TTC549 (cell line): ENCODE results near the gene CD300LB.

Experiments
- FAIRE-seq: peaks from 2 replicates; lab custom pipeline; 2012; peaks lifted over from hg19 to GRCh38; lab: Jason Lieb, UNC

The CD300LB gene

DNA sequence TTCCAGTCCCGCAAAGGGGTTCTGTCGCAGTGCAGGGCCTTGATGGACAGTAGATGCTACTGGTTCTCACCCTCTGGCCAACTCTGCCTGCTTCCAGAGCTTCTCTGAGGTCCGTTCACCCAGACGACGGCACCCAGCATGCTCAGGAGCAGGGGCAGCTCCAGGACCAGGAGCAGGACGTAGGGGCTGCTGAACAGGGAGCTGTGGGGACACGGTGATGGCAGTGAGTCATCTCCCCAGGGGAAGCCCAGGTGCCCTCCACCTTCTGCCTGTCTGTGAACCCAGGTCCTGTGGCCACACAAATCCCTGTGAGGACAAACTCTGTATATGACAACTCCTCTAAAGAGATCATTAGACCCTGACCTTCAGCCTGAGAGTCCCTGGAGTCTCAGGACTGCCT is 18.1 kb upstream of the CD300LB start:
- FAIRE-seq: no peak

DNA sequence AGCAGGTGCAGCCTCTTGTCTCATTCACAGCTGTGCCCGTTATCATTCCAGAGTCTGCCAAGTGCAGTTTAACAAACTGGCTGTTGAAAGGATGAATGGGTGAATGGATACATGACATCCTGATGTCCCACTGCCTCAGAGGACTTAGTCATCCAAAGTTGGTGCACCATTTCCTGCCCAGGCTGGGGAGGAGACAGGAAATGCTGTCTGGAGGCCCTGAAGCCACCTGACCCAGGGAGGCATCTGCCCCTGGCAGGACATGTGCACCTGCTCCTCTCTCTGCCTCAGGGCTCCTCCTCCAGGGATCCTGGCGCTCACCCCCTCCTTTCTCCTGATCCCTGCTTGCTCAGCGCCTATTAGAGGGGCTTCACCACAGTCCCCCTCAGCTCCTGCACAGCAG is 16.5 kb upstream of the CD300LB start:
- no peak for FAIRE-seq

DNA sequence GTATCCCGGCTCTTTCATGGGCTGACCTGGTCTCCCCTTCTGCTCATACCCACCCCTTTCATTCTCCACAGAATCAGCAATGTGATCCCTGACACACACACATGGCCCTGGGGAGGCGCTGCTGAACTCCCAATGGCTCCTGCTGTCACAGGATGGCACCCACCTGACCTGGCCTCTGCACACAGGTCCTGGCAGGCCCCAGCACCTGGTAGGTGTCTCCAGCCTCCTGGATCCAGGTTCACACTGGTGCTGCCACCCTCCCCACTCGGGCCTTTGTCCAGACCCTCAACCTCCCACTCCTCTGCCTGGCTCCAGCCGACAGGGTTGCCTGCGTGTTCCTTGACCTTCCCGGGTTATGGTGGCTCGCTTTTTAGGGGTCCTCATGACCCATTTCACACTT is 16.0 kb upstream of the CD300LB start:
- FAIRE-seq: no peak

DNA sequence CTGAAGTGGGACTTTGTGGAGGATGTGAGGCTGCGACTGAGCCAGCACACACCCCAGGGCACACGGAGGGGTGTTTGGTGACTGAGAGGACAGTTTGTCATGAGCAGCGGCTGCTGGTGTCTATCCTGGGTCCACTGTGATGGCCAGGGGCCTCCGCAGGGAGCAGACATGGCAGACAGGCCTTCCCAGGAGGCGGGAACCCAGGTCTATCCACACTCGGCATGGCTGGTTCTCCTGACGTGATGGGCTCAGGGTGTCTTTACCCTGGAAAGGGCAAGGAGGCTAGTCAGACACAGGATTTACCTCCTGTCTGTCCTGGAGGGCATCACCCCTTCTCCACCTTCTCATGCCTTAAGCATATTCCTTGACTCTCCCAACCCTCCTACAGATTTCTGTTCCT is 15.3 kb upstream of the CD300LB start:
- FAIRE-seq: no peak

DNA sequence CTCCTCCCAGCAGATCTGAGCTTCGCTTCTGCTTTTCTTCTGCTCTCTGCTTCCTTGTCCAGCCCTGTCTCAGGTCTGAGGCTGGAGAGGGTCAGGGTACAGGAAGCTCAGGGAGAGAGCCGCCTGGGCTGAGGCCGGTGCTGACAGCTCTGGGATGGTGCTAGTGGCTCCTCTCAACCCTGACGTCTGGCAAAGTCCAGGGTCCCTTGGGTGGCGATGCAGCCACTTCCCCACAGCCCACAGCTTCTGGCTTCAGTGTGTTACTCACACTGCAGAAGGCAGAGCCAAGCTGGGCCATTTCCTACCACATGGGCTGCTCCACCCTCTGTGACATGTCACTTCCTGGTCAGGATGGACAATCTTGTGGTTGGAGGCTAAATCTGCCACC is 14.6 kb upstream of the CD300LB start, which contains the start of gene CD300C:
Gene CD300C (minus strand): TSS at position 273 of the 388 bp plus-strand sequence. CDS start 333 bp downstream, outside the sequence.
- FAIRE-seq: no peak

DNA sequence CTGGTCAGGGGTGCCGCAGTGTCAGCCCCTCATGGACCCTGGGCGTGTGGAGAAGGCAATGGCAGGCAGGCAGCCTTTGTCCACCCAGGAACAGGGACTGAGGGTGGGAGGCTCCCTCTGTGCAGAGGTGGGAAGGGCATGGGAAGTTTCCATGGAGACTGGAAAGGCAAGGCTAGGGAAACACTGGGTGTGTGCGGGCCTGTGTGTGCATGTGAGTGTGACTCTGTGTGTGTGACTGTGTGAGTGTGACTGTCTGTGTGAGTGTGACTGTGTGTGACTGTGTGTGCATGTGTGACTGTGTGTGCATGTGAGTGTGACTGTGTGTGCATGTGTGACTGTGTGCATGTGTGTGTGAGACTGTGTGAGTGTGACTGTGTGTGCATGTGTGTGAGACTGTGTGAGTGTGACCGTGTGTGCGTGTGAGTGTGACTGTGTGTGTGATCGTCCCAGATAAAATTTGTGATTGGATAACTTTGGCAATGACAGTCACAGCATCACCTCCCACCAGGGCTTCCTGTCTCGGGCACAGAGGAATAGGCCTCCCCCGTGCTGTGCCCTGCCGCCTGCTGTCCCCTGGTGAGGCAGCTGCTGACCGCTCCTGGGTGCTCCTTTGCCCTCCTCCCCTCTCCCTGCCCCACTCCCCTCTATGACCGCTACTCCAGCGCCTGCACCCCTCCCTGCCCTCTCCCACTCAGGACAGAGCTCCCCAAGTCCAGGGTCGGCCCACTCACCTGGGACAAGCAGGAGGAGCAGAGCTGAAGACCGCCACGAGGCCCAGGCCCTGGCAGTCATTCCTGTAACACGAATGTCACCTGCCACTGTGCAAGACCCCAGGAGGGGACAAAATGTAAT is 13.9 kb upstream of the CD300LB start:
- no peak for FAIRE-seq

DNA sequence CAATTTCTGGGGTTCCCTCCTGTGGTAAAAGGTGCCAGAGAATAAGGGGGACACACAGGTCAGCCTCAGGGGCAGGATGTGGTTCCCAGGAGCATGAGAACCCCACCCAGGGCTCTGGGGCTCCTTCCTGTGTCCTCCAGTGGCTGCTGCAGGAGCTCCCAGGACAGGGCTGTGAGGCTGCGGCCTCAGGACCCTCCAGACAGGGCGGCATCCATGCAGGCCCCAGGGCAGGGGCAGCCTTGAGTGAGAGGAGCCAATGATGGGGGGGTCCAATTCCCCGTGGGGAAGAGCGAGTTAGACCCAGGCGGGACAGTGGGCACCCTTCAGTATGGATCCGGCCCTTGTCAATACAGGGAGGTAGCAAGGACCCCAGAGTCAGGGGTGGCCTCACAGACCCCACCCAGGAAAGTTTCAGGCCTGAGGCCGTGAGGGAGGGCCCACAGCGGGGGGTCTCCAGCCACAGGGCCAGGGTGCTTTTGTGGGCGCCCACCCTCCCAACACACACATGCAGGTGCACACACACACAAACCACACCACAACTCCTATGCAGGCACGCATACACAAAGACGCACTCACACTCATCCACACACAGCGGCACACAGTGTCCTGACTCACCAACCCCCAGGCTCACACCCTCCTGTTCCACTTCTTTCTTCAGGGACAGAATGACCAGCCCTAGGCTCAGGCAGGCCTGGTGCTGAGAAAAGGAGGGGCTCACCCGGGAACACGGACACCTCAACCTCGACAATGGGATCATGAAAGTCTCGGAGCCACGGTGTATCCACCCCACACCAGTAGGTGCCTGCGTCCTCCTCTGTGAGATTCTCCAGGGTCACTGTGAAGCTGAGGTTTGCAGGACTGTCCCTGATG is 12.9 kb upstream of the CD300LB start:
- no peak for FAIRE-seq

DNA sequence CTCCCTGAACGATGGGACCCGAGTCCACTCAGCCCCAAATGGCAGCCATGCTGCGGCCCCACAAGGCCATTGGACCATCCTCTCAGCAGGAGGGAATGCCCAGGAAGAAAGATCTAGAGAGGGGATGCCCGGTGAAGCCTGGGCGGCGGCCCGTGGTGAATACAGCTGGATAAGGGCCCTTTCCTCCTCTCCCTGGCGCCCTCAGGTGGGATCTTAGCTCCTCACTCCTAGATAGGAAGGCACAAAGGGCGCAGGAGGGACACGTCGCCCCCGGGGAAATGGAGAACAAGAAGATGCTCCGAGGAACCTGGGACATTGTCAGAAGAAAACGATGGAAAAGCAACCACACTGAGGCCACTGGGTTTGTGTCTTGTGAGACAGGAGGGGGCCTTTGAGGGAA is 12.1 kb upstream of the CD300LB start:
- FAIRE-seq: no peak

DNA sequence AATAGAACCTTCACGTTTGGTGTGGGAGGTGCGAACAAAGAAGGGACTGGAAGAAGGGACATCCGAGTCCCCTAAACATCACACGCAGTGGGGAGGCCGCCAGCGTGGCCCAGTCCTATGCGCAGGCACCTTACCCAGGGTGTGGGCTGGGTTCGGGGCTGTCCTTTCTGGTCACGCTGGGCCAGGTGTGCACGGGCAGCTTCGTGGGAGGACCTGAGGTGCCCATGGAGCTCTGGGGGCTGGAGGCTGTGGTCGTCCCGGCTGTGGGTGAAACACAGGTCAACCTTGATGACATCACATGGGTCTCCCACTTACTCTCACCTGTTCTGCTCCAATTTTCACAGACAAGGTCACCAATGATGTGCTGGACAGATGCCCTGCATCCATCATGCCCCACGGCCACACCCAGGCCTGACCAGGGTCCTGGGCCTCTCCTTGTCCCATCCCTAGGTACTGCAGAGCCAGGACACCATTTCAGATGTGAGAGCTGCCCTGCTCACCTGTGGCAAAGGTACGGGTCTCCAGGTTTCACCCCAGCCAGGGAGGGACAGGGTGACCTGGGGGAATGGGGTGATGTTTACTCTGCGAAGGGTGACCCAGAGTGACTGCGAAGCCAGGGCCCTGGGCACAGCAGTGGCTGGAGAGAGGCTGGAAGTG is 11.6 kb upstream of the CD300LB start:
- FAIRE-seq: no peak

DNA sequence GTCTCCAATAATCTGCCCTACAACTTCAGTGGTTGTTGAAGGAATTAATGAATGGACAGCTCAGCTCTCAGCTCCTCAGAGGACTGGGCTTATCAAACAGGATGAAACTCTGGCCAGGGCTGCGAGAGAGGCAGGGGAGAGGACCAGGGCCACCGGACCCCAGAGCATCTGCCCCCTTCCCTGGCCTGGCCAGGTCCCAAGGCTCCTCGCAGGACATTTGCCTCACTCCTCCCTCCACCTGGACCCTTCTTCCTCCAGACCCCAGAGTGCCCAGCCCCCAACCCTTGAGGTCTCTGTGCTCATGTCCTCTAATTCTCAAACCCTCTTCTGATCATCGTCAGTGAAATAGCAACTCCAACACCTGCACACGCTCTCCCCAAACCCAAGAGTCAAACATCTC is 10.9 kb upstream of the CD300LB start:
- no peak for FAIRE-seq

DNA sequence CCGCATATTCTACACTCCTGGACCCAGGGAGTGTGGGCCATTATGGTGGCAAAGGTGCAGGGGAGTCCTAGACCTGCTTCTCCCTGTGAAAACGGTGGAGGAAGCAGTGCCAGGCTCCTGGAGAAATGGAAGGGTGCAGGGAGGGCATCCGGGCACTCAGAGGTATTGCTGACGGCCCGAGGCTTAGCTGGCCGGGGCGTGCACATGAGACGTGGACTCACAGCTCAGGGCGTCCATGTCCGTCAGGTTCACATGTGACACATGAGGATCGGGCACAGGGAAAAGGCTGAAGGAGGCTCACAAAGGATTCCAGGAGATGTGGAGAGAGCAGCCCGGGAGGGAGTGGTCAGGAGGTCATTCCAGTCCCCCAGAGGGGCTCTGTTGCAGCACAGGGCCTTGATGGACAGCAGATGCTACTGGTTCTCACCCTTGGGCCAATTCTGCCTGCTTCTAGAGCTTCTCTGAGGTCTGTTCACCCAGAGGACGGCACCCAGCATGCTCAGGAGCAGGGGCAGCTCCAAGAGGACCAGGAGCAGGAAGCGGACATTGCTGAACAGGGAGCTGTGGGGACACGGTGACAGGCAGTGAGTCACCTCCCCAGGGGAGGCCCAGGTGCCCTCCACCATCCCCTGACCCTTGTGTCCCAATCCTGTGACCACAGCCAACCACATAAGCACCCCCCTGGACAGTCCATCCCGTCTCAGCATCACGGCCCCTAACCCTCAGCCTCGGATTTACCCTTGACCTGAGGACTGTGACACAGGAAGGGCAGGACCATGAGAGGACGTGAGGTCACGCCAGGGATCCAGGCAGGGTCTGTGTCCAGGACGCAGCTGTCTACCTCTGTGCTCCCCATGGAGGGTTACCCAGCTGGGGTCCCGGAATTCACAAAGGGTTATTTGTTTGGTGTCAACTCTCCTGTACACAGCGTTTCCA is 10.2 kb upstream of the CD300LB start:
- no peak for FAIRE-seq

DNA sequence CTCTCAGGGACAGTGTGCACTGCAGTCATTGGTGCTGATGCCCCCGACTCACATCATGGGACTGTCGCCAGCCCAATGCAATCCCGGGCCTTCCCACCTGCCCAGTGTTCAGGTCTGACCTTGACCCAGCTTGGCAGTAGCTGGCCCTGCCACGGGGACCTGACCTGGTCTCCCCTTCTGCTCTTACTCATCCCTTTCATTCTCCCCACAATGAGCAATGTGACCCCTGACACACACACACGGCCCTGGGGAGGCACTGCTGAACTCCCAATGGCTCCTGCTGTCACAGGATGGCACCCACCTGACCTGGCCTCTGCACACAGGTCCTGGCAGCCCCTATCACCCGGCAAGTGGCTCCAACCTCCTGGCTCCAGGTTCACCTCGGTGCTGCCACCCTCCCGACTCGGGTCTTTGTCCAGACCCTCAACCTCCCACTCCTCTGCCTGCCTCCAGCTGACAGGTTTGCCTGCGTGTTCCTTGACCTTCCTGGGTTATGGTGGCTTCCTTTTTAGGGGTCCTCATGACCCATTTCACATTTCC is 8.1 kb upstream of the CD300LB start:
- no peak for FAIRE-seq

DNA sequence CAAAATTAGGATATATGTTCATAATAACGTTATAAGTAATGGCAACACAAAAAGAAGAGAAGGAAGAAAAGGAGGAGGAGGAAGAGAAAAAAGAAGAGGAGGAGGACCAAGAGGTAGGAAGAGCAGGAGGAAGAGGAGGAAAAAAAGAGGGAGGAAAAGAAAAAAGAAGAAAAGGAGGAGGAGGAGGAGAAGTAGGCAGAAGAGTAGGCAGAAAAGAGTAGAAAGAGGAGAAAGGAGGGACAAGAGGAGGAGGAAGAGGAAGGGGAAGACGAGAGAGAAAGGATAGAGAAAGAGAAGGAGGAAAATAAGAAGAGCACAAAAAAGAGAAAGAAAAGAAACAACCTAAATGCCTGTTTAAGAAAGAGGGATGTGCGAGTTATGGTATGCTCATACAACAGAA is 5.6 kb upstream of the CD300LB start:
- no peak for FAIRE-seq

DNA sequence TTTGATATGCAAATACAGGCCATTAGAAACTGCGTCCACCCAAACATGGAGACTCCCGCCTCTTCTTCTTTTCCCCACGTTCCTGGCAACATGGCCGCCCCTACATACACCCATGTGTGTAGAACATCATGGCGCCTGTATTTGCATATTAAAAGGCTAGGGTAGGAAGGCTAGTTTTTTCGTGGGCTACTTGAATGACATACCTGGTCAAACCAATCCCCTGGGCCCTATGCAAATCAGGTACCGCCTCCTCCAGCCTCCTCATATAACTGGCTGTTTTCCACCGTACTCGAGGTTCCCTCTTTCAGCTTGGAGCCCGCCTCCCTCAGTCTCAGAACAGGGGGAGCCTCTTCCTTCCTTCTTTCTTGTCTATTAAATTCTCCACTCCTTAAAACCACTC is 840 bp upstream of the CD300LB start:
- no peak for FAIRE-seq

DNA sequence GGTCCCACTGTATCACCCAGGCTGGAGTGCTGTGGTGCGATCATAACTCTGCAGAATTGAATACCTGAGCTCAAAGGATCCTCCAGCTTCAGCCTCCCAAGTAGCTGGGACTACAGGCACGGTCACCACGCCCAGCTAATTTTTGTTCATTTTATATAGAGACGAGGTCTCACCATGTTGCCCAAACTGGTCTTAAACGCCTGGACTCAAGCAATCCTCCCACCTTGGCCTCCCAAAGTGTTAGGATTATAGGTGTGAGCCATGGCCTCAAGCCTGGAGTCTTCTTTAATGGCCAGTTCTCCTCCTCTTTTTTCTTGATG is 484 bp downstream of the CD300LB start:
- FAIRE-seq: no peak

DNA sequence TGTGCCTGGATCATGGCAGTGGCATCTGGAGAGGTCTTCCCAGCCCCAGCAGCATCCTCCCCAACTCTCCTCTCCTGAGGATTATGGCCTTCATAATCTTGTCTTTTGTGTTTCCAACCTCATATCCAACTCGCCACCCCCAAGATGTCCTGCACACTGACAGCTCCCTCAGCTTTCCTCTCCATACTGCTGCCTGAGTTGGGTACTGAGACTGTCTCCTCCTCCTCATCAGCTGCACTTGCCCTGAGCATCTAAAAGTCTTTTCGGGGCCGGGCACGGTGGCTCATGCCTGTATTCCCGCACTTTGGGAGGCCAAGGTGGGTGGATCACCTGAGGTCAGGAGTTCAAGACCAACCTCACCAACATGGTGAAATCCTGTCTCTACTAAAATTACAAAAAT is 2.0 kb downstream of the CD300LB start:
- no peak for FAIRE-seq

DNA sequence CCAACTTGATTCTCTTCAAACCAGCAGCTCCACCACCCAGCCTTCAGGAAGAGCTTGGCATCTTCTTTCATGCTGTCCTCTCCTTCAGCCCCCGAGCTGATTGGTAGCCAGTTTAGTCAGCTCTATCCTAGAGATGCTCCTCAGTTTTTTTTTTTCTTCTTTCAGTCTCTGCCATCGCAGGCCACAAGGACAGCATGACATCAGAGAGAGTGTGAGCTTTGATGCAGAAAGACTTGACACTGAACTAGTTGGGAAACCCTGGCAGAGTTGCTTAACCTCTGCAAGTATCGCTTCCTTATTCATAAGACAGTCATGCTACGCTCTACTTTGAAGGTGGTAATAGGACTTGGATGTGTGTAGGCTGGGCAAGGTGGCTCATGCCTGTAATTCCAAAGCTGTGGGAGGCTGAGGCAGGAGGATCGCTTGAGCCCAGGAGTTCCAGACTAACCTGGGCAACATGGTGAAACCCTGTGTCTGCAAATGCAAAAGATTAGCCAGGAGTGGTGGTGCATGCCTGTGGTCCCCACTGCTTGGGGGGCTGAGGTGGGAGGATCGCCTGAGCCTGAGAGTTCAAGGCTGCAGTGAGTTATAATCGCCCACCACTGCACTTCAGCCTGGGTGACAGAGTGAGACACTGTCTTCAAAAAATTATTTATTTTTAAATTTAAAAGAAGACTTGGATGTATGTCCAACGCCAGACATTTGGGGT is 2.6 kb downstream of the CD300LB start:
- no peak for FAIRE-seq

DNA sequence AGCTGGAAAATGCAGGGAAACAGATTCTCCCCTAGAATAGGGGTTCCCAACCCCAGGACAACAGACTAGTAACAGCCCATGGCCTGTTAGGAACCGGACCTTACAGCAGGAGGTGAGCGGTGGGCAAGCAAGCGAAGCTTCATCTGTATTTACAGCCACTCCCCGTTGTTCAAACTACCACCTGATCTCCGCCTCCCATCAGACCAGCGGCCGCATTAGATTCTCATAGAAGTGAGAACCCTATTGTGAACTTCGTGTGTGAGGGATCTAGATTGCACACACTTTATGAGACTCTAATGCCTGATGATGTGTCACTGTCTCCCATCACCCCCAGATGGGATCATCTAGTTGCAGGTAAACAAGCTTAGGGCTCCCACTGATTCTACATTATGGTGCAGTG is 3.5 kb downstream of the CD300LB start:
- FAIRE-seq: no peak

DNA sequence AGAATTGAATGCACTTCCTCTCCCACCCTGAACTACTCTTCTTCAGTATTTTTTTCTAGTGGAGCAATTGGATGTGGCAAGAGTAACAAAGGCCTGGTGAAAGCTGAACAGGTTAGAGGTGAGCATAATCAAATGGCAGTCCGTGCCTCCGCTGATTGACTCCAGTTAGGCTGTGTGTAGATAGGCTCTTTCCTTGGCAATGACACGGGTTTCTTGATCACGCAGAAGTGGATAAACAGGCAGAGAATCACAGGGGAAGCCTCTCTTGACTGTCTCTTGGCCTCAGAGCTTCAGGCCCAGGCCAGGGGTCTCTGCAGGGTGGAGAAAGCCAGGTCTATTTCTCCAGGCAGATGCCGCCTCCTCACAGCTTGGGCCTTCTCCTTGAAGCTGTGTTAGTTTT is 4.2 kb downstream of the CD300LB start:
- no peak for FAIRE-seq

DNA sequence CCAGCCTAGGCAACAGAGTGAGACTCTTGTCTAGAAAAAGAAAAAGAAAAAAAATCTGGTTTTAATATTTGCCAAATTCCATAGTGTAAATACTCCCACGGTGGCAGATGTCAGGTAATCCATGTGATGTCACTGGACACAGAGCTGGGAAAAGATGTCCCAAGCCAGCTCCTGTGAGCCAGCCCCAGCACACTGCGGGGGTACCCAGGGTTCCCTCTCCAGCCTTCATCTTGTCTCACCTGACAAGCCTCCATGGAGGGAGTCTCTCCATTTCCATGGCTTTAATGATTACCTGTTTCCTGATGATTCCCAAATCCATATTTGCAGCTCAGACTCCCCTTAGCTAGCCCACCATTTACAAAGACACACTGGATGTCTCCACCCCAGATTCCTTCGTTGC is 4.6 kb downstream of the CD300LB start:
- FAIRE-seq: no peak

DNA sequence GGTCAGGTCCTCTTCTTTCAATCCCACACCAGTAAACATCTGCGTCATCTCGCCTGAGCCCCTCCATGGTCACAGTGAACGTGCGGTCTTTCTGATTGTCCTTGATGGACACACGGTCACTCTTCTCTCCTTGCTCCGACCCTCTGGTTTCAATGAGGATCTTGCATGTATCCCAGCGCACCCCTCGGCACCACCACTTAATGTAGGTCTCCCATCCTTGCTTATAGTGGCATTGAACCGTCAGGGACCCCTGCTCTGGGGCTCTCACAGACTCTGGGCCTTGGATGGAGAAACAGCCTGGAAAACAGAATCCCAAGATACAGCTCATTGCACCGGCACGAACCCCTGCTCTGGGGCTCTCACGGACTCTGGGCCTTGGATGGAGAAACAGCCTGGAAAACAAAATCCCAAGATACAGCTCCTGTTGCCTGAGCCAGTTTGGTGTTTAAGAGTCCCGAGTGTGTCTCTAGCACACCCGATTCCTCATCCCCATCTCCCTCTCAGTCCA is 5.4 kb downstream of the CD300LB start:
- FAIRE-seq: no peak
